Pulmonary artery endothelial cell (primary cell): ENCODE measurements around the gene MRPS6. TPM values are rescaled to one million over a fixed set of nuclear protein-coding genes. Genes with fewer than 3 reads are reported as not detected.

Experiments used
- DNase-seq: peaks from one replicate; pipeline ENCODE4 v3.0.0-alpha.2; 2011; ENCODE audit warnings: low read depth, low spot score
- total RNA-seq: library from RNA; depleted of rRNA; stranded (reverse); fragments of >200 nt; gene quantifications from 2 replicates; pipeline ENCODE4 v1.2.3, GENCODE V29; 2014

The MRPS6 gene
- total RNA-seq, 1 donor from 2014 or later: 9.3 TPM

- no peak for DNase-seq
Observed at GRCh38 chr21:34071683-34072082, 1.7 kb upstream of the MRPS6 start.

- no peak for DNase-seq
Observed at GRCh38 chr21:34072145-34073031, 990 bp upstream of the MRPS6 start.

- DNase-seq: no peak
Observed at GRCh38 chr21:34073749-34074282, 438 bp downstream of the MRPS6 start.

- DNase-seq: no peak
Observed at GRCh38 chr21:34074283-34075090, 1.1 kb downstream of the MRPS6 start.

GRCh38 chr21:34075091-34075425 is 1.7 kb downstream of the MRPS6 start:
- no peak for DNase-seq

GRCh38 chr21:34075760-34076660 is 2.6 kb downstream of the MRPS6 start:
- no peak for DNase-seq

- no peak for DNase-seq
Observed at GRCh38 chr21:34076835-34077234, 3.5 kb downstream of the MRPS6 start.

GRCh38 chr21:34077888-34078287 is 4.5 kb downstream of the MRPS6 start:
- DNase-seq: no peak

GRCh38 chr21:34078915-34079314 is 5.5 kb downstream of the MRPS6 start:
- no peak for DNase-seq

- DNase-seq: no peak
Observed at GRCh38 chr21:34080710-34081109, 7.3 kb downstream of the MRPS6 start.

- no peak for DNase-seq
Observed at GRCh38 chr21:34082769-34083168, 9.4 kb downstream of the MRPS6 start.

GRCh38 chr21:34083357-34083756 is 10.0 kb downstream of the MRPS6 start:
- DNase-seq: no peak

GRCh38 chr21:34085129-34085528 is 11.8 kb downstream of the MRPS6 start:
- no peak for DNase-seq

GRCh38 chr21:34086887-34087306 is 13.5 kb downstream of the MRPS6 start:
- no peak for DNase-seq

- no peak for DNase-seq
Observed at GRCh38 chr21:34088752-34089151, 15.4 kb downstream of the MRPS6 start.

- no peak for DNase-seq
Observed at GRCh38 chr21:34091032-34091431, 17.7 kb downstream of the MRPS6 start.

- no peak for DNase-seq
Observed at GRCh38 chr21:34091607-34092006, 18.2 kb downstream of the MRPS6 start.

- peak; percentile 10 for DNase-seq
Observed at GRCh38 chr21:34092262-34092921, 19.0 kb downstream of the MRPS6 start.

- DNase-seq: no peak
Observed at GRCh38 chr21:34093083-34093482, 19.7 kb downstream of the MRPS6 start.

GRCh38 chr21:34094949-34095348 is 21.6 kb downstream of the MRPS6 start:
- DNase-seq: no peak

GRCh38 chr21:34097442-34097841 is 24.1 kb downstream of the MRPS6 start:
- DNase-seq: no peak
